ENCODE data around the gene ARPIN. TPM values are rescaled to one million over a fixed set of nuclear protein-coding genes. Genes with fewer than 3 reads are reported as not detected.
"Not testable (repeated sequence)": the region's sequence is repeated elsewhere in the genome, so short reads cannot be mapped to it uniquely, and the experiment has no call there.

Gene ARPIN
- total and polyA plus RNA-seq, 4 experiments from 2014 or later: 0.11 to 0.26 TPM; not detected in 2

DNA sequence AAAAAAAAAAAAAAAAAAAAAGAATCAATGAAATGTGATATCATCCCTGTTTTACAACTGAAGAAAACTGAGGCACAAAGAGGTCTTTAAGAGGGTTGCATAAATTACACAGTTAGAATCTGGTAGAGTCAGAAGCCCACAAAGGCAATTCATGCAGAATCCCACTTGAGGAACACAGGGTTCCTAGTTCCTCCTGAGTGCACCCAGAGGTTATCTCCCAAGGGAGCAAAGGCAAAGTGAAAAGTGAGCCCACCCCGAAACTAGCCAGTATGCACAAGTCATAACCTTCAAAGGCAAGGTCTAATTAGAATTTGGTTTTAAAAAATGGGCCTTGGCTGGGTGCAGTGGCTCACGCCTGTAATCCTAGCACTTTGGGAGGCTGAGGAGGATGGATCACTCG lies 56.8 kb downstream of the ARPIN start:
- intact Hi-C loops (cut with micrococcal nuclease): no loop called here
- Mint-ChIP-seq H3K27me3 (no peaks in the 10 kb centered on the region), H3K27ac (no peak overlapping the region), H3K4me3 (no peak overlapping the region), H3K36me3 (peaks cover 42 to 50% of the 10 kb centered on the region in 2 donors), H3K4me1 (peaks cover 0 to 3% (median 0%) of the 10 kb centered on the region in 4 donors), H3K9me3 (no peaks in the 10 kb centered on the region)
- H3K9me3 ChIP-seq (ENCODE audit: control insufficient read depth in 1 of 2, low read length in 2 of 2): no peaks in the 10 kb centered on the region
- H3K4me1 ChIP-seq (ENCODE audit: insufficient read depth, low read length): no peaks in the 10 kb centered on the region
- H3K27ac ChIP-seq (ENCODE audit: low read depth, low read length): no peak overlapping the region
- no peak overlapping the region for H3K4me3 ChIP-seq (ENCODE audit: low read length in 2 of 2)
- POLR2A ChIA-PET (ENCODE audit: partially characterized antibody): no interaction called here
- no peaks in the 10 kb centered on the region for H3K27me3 ChIP-seq (ENCODE audit: insufficient read depth, low read length)
- peaks cover 19% of the 10 kb centered on the region for H3K36me3 ChIP-seq (ENCODE audit: insufficient read depth, low read length)
- CTCF ChIA-PET (ENCODE audit: partially characterized antibody): no interaction called here
- no peak for DNase-seq

DNA sequence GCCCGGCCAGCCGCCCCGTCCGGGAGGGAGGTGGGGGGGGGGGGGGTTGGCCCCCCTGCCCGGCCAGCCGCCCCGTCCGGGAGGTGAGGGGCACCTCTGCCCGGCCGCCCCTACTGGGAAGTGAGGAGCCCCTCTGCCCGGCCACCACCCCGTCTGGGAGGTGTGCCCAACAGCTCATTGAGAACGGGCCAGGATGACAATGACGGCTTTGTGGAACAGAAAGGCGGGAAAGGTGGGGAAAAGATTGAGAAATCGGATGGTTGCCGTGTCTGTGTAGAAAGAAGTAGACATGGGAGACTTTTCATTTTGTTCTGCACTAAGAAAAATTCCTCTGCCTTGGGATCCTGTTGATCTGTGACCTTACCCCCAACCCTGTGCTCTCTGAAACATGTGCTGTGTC lies 57.9 kb downstream of the ARPIN start:
- DNase-seq; H3K4me1 ChIP-seq (ENCODE audit: insufficient read depth, low read length); POLR2A ChIA-PET (ENCODE audit: partially characterized antibody); H3K27ac Mint-ChIP-seq; H3K27me3 Mint-ChIP-seq; intact Hi-C loops (cut with micrococcal nuclease); H3K27ac ChIP-seq (ENCODE audit: low read depth, low read length); H3K4me1 Mint-ChIP-seq; H3K27me3 ChIP-seq (ENCODE audit: insufficient read depth, low read length); H3K4me3 ChIP-seq (ENCODE audit: low read length in 2 of 2); H3K9me3 Mint-ChIP-seq; CTCF ChIA-PET (ENCODE audit: partially characterized antibody); H3K9me3 ChIP-seq (ENCODE audit: control insufficient read depth in 1 of 2, low read length in 2 of 2); H3K4me3 Mint-ChIP-seq: not testable (repeated sequence)
- H3K36me3 Mint-ChIP-seq: peaks cover 38 to 49% of the 10 kb centered on the region in 2 donors
- peaks cover 15% of the 10 kb centered on the region for H3K36me3 ChIP-seq (ENCODE audit: insufficient read depth, low read length)

DNA sequence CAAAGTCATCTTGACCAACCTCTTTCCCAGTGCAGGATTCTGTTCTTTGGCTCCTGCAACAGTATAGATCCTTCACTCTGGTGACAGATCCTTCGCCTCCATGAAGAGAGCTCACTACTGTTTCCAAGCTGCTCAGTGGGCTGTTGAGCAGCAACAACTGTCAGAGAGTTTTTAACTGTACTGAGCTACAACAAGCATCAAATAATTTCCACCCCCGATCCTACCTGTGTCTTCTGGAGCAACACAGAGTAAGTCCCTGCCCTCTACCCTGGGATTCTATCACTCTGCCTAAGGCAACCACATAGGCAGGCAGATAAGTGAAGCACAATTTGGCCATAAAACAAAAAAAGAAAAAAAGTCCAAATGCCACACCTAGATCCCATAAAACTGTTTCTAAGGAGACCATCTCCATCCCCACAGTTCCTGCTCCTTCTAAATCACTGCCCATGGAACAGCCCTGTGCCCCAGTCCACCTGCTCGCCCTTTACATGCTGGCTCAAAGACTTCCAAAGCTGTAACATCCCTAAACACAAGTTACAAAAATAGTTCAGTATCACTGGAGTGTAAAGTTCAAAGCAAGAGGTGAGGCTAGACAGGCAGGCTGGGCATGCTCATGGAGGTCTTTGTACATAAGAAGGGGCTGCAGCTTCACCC lies 60.3 kb downstream of the ARPIN start:
- Mint-ChIP-seq H3K27me3 (no peaks in the 10 kb centered on the region), H3K9me3 (no peaks in the 10 kb centered on the region), H3K27ac (peak overlapping the region in 1 of 7 donors; percentile 15), H3K36me3 (peaks cover 49 to 52% of the 10 kb centered on the region in 2 donors), H3K4me3 (no peak overlapping the region), H3K4me1 (peaks cover 0 to 1% (median 0%) of the 10 kb centered on the region in 4 donors)
- CTCF ChIA-PET (ENCODE audit: partially characterized antibody): no interaction called here
- DNase-seq: no peak
- peaks cover 16% of the 10 kb centered on the region for H3K36me3 ChIP-seq (ENCODE audit: insufficient read depth, low read length)
- no peaks in the 10 kb centered on the region for H3K27me3 ChIP-seq (ENCODE audit: insufficient read depth, low read length)
- no peak overlapping the region for H3K4me3 ChIP-seq (ENCODE audit: low read length in 2 of 2)
- H3K27ac ChIP-seq (ENCODE audit: low read depth, low read length): no peak overlapping the region
- H3K9me3 ChIP-seq (ENCODE audit: control insufficient read depth in 1 of 2, low read length in 2 of 2): no peaks in the 10 kb centered on the region
- intact Hi-C loops (cut with micrococcal nuclease): no loop called here
- POLR2A ChIA-PET (ENCODE audit: partially characterized antibody): no interaction called here
- H3K4me1 ChIP-seq (ENCODE audit: insufficient read depth, low read length): no peaks in the 10 kb centered on the region

- Mint-ChIP-seq H3K9me3 (no peaks in the 10 kb centered on the region), H3K27me3 (no peaks in the 10 kb centered on the region), H3K27ac (peak overlapping the region in 1 of 7 donors; percentile 4), H3K4me3 (no peak overlapping the region), H3K4me1 (peaks cover 0 to under 1% (median 0%) of the 10 kb centered on the region in 4 donors), H3K36me3 (peaks cover 47 to 49% of the 10 kb centered on the region in 2 donors)
- Histone ChIP-seq H3K4me1 (ENCODE audit: insufficient read depth, low read length) (no peaks in the 10 kb centered on the region), H3K9me3 (ENCODE audit: control insufficient read depth in 1 of 2, low read length in 2 of 2) (no peaks in the 10 kb centered on the region), H3K27ac (ENCODE audit: low read depth, low read length) (no peak overlapping the region), H3K4me3 (ENCODE audit: low read length in 2 of 2) (no peak overlapping the region), H3K36me3 (ENCODE audit: insufficient read depth, low read length) (peaks cover 18% of the 10 kb centered on the region), H3K27me3 (ENCODE audit: insufficient read depth, low read length) (no peaks in the 10 kb centered on the region)
- intact Hi-C loops (cut with micrococcal nuclease): no loop called here
- POLR2A ChIA-PET (ENCODE audit: partially characterized antibody): no interaction called here
- CTCF ChIA-PET (ENCODE audit: partially characterized antibody): interaction anchor here (0.5 kb wide), 1 partner anchor 324 kb away, joined by 3 read pairs; no protein-coding TSS in a partner anchor
- DNase-seq: no peak
Measured at GRCh38 chr15:89851673-89852341, 60.9 kb downstream of the ARPIN start.

DNA sequence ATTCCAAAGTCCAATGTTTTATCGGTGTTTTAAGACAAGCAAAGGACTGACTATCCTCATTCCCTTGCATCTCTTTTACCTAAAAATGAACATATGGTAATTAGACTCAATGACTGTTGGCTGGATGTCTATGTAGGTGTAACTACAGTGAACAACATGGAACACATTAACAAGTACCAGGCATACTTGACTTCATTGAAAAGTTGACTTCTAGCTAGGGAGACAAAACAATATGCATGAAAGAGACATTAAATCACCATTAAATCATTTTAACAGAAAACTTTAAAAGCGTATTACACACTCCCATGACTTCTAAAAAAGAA lies 63.8 kb downstream of the ARPIN start:
- Mint-ChIP-seq H3K27me3 (no peaks in the 10 kb centered on the region), H3K4me3 (no peak overlapping the region), H3K36me3 (peaks cover 53 to 57% of the 10 kb centered on the region in 2 donors), H3K9me3 (no peaks in the 10 kb centered on the region), H3K4me1 (no peaks in the 10 kb centered on the region), H3K27ac (no peak overlapping the region)
- POLR2A ChIA-PET (ENCODE audit: partially characterized antibody): no interaction called here
- CTCF ChIA-PET (ENCODE audit: partially characterized antibody): interaction anchor here (0.6 kb wide), 1 partner anchor 95 kb away, joined by 4 read pairs; no protein-coding TSS in a partner anchor
- H3K4me3 ChIP-seq (ENCODE audit: low read length in 2 of 2): no peak overlapping the region
- no peak for DNase-seq
- peaks cover 18% of the 10 kb centered on the region for H3K36me3 ChIP-seq (ENCODE audit: insufficient read depth, low read length)
- H3K9me3 ChIP-seq (ENCODE audit: control insufficient read depth in 1 of 2, low read length in 2 of 2): no peaks in the 10 kb centered on the region
- intact Hi-C loops (cut with micrococcal nuclease): no loop called here
- no peaks in the 10 kb centered on the region for H3K27me3 ChIP-seq (ENCODE audit: insufficient read depth, low read length)
- H3K27ac ChIP-seq (ENCODE audit: low read depth, low read length): no peak overlapping the region
- H3K4me1 ChIP-seq (ENCODE audit: insufficient read depth, low read length): no peaks in the 10 kb centered on the region

- H3K9me3 ChIP-seq (ENCODE audit: control insufficient read depth in 1 of 2, low read length in 2 of 2): no peaks in the 10 kb centered on the region
- peaks cover 0 to 1% (median 0%) of the 10 kb centered on the region in 4 donors for H3K4me1 Mint-ChIP-seq
- CTCF ChIA-PET (ENCODE audit: partially characterized antibody): interaction anchor here (1.3 kb wide), 1 partner anchor 28 kb away, joined by 4 read pairs; no protein-coding TSS in a partner anchor
- no peaks in the 10 kb centered on the region for H3K9me3 Mint-ChIP-seq
- no peak overlapping the region for H3K4me3 Mint-ChIP-seq
- intact Hi-C loops (cut with micrococcal nuclease): no loop called here
- no peaks in the 10 kb centered on the region for H3K27me3 Mint-ChIP-seq
- no peak overlapping the region for H3K27ac ChIP-seq (ENCODE audit: low read depth, low read length)
- POLR2A ChIA-PET (ENCODE audit: partially characterized antibody): no interaction called here
- peaks cover 11% of the 10 kb centered on the region for H3K36me3 ChIP-seq (ENCODE audit: insufficient read depth, low read length)
- H3K36me3 Mint-ChIP-seq: peaks cover 43 to 55% of the 10 kb centered on the region in 2 donors
- H3K27ac Mint-ChIP-seq: peak overlapping the region in 2 of 7 donors; percentile 15 to 46
- no peaks in the 10 kb centered on the region for H3K4me1 ChIP-seq (ENCODE audit: insufficient read depth, low read length)
- no peak for DNase-seq
- H3K4me3 ChIP-seq (ENCODE audit: low read length in 2 of 2): no peak overlapping the region
- H3K27me3 ChIP-seq (ENCODE audit: insufficient read depth, low read length): no peaks in the 10 kb centered on the region
Measured at GRCh38 chr15:89847101-89847500, 65.7 kb downstream of the ARPIN start.

DNA sequence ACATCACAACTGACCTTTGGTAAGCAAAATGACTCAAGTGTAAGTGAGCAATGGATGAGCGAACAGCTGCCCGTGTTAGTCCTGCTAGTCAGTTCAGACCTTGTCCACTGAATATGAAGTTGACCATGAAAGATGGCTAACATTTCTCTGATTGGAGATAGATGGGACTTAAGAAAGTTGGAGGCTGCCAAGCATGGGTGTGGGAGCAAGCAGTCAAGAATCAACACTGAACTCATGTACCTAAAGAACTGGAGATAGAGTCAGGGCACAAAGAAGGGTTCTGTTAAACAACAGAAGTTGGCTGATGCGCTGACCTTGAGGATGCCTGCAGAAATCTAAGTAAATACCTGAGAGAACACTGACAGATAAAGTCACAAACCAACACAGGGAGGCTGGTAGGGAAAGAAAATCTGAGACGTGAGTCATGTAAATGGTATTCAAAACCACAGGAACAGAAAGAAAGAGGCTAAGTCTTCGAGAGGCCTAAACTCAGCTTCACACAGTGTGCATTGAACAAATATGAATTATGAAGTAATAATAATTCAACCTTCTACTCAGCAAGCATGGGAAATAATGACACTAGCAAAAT lies 67.4 kb downstream of the ARPIN start:
- POLR2A ChIA-PET (ENCODE audit: partially characterized antibody): no interaction called here
- H3K27me3 ChIP-seq (ENCODE audit: insufficient read depth, low read length): no peaks in the 10 kb centered on the region
- Mint-ChIP-seq H3K27me3 (no peaks in the 10 kb centered on the region), H3K9me3 (no peaks in the 10 kb centered on the region), H3K4me3 (no peak overlapping the region), H3K36me3 (peaks cover 36 to 55% of the 10 kb centered on the region in 2 donors), H3K27ac (peak overlapping the region in 1 of 7 donors; percentile 79), H3K4me1 (peaks cover 0 to 6% (median 0%) of the 10 kb centered on the region in 4 donors)
- H3K4me1 ChIP-seq (ENCODE audit: insufficient read depth, low read length): no peaks in the 10 kb centered on the region
- H3K36me3 ChIP-seq (ENCODE audit: insufficient read depth, low read length): peaks cover 7% of the 10 kb centered on the region
- no peak overlapping the region for H3K4me3 ChIP-seq (ENCODE audit: low read length in 2 of 2)
- no peak overlapping the region for H3K27ac ChIP-seq (ENCODE audit: low read depth, low read length)
- CTCF ChIA-PET (ENCODE audit: partially characterized antibody): interaction anchor here (1.6 kb wide), 1 partner anchor 85 kb away, joined by 4 read pairs; no protein-coding TSS in a partner anchor
- intact Hi-C loops (cut with micrococcal nuclease): no loop called here
- no peak for DNase-seq
- H3K9me3 ChIP-seq (ENCODE audit: control insufficient read depth in 1 of 2, low read length in 2 of 2): no peaks in the 10 kb centered on the region

All from CD4-positive, alpha-beta memory T cell (primary cell).